ENCODE data around the gene MTO1. TPM values are rescaled to one million over a fixed set of nuclear protein-coding genes. Genes with fewer than 3 reads are reported as not detected.

MTO1 gene
- total RNA-seq, 1 donor from 2014 or later: 23.1 TPM

DNA sequence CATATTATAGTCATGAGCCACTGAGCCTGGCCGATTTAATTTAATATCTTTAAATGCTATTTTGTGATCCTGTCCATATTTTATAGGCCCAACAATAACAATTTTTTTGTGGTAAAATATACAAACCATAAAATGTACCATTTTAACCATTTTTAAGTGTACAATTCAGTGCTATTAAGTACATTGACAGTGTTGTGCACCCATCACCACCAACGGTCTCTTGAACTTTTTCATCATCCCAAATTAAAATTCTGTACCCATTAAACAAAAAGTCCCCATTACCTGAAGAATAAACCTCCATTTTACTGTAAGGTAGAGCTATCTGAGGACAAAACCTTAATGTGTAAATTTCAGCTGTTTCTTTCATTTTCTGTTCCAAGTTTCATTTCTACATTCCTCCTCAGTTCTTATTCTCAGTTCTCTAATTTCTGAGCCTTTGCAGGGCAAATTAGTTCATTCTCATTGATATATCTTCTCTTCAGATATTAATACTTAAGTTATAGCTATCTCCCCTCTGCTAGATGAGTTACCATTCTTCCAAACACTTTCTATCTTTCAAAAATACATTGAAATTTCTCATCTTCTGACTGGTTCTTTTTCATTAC lies 10.3 kb downstream of the MTO1 start:
- intact Hi-C loops (cut with DNase I): no loop called here
- DNase-seq (no peak), ATAC-seq (no peak)
- Histone ChIP-seq H3K36me3 (peaks cover 95% of the 10 kb centered on the region), H3K4me1 (no peaks in the 10 kb centered on the region), H3K9me3 (no peaks in the 10 kb centered on the region), H3K4me3 (no peak overlapping the region), H3K27me3 (no peaks in the 10 kb centered on the region), H3K27ac (no peak overlapping the region)
- TF ChIP-seq, protein P1, sequence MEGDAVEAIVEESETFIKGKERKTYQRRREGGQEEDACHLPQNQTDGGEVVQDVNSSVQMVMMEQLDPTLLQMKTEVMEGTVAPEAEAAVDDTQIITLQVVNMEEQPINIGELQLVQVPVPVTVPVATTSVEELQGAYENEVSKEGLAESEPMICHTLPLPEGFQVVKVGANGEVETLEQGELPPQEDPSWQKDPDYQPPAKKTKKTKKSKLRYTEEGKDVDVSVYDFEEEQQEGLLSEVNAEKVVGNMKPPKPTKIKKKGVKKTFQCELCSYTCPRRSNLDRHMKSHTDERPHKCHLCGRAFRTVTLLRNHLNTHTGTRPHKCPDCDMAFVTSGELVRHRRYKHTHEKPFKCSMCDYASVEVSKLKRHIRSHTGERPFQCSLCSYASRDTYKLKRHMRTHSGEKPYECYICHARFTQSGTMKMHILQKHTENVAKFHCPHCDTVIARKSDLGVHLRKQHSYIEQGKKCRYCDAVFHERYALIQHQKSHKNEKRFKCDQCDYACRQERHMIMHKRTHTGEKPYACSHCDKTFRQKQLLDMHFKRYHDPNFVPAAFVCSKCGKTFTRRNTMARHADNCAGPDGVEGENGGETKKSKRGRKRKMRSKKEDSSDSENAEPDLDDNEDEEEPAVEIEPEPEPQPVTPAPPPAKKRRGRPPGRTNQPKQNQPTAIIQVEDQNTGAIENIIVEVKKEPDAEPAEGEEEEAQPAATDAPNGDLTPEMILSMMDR (IDR thresholded peaks at IDR 0.05): no peak

- no peaks in the 10 kb centered on the region for H3K9me3 ChIP-seq
- no peaks in the 10 kb centered on the region for H3K4me1 ChIP-seq
- DNase-seq (no peak), ATAC-seq (no peak)
- H3K4me3 ChIP-seq: no peak overlapping the region
- intact Hi-C loops (cut with DNase I): no loop called here
- TF ChIP-seq, protein P1 (IDR thresholded peaks at IDR 0.05): no peak
- no peak overlapping the region for H3K27ac ChIP-seq
- H3K27me3 ChIP-seq: no peaks in the 10 kb centered on the region
- peaks cover 90% of the 10 kb centered on the region for H3K36me3 ChIP-seq
Measured at GRCh38 chr6:73476723-73477122, 15.2 kb downstream of the MTO1 start.

DNA sequence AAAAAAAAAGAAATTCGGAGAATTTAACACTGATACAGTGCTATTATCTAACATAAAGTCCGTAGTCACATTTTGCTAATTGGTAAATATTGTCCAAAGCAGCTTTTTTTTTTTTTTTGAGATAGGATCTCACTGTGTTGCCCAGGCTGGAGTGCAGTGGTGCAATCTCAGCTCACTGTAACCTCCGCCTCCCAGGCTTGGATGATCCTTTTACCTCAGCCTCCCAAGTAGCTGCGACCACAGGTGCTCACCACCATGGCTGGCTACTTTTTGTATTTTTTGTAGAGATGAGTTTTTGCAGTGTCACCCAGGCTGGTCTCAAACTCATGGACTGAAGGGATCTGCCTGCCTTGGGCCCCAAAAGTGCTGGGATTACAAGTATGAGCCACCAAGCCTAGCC lies 15.9 kb downstream of the MTO1 start:
- Histone ChIP-seq H3K9me3 (no peaks in the 10 kb centered on the region), H3K27ac (no peak overlapping the region), H3K4me1 (no peaks in the 10 kb centered on the region), H3K36me3 (peaks cover 90% of the 10 kb centered on the region), H3K4me3 (no peak overlapping the region), H3K27me3 (no peaks in the 10 kb centered on the region)
- DNase-seq (no peak), ATAC-seq (no peak)
- TF ChIP-seq, protein P1 (IDR thresholded peaks at IDR 0.05): no peak
- intact Hi-C loops (cut with DNase I): no loop called here

- ATAC-seq (no peak), DNase-seq (no peak)
- TF ChIP-seq, protein P1 (IDR thresholded peaks at IDR 0.05): no peak
- Histone ChIP-seq H3K4me1 (no peaks in the 10 kb centered on the region), H3K27me3 (no peaks in the 10 kb centered on the region), H3K36me3 (peaks cover 94% of the 10 kb centered on the region), H3K9me3 (no peaks in the 10 kb centered on the region), H3K27ac (no peak overlapping the region), H3K4me3 (no peak overlapping the region)
- intact Hi-C loops (cut with DNase I): no loop called here
Measured at GRCh38 chr6:73481969-73482368, 20.4 kb downstream of the MTO1 start.

- Histone ChIP-seq H3K4me1 (no peaks in the 10 kb centered on the region), H3K4me3 (no peak overlapping the region), H3K27ac (no peak overlapping the region), H3K36me3 (peaks cover 93% of the 10 kb centered on the region), H3K9me3 (no peaks in the 10 kb centered on the region), H3K27me3 (no peaks in the 10 kb centered on the region)
- no peak for DNase-seq
- intact Hi-C loops (cut with DNase I): no loop called here
- ATAC-seq: no peak
- TF ChIP-seq, protein P1 (IDR thresholded peaks at IDR 0.05): no peak
Measured at GRCh38 chr6:73484438-73484837, 22.9 kb downstream of the MTO1 start.

DNA sequence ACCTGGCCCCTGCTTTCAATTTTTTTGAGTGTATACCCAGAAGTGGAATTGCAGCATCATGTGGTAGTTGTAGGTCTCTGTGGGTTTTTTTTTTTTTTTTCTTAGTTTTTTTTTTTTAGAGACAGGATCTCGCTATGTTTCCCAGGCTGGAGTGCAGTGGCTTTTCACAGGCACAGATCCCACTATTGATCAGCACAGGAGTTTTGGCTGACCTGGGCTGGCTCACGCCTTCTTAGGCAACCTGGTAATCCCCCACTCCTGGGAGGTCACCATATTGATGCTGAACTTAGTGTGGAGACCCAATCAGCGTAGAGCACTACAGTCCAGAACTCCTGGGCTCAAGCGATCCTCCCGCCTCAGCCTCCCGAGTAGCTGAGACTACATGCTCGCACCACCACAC lies 25.9 kb downstream of the MTO1 start:
- no peaks in the 10 kb centered on the region for H3K27me3 ChIP-seq
- H3K4me1 ChIP-seq: no peaks in the 10 kb centered on the region
- intact Hi-C loops (cut with DNase I): no loop called here
- TF ChIP-seq, protein P1 (IDR thresholded peaks at IDR 0.05): no peak
- H3K27ac ChIP-seq: no peak overlapping the region
- no peaks in the 10 kb centered on the region for H3K9me3 ChIP-seq
- no peak for ATAC-seq
- no peak overlapping the region for H3K4me3 ChIP-seq
- DNase-seq: no peak
- H3K36me3 ChIP-seq: peaks cover 71% of the 10 kb centered on the region

Measured in upper lobe of right lung (tissue), 1 donor.